Epithelial cell of proximal tubule (primary cell): Measurements from ENCODE around the gene ANKRD11. TPM values are rescaled to one million over a fixed set of nuclear protein-coding genes. Genes with fewer than 3 reads are reported as not detected.

Source experiments
- DNase-seq: peaks from one replicate; pipeline ENCODE4 v3.0.0-alpha.2; 2011; ENCODE audit warnings: low read depth
- H3K4me3 ChIP-seq: 2 replicates; pipeline ENCODE4 v1.5.1; 2011; ENCODE audit warnings: low read depth, mild to moderate bottlenecking, low read length
- CTCF ChIP-seq: conservative IDR thresholded peaks from 2 replicates; pipeline ENCODE4 v1.5.1; 2012; ENCODE audit warnings: low read depth, mild to moderate bottlenecking, low read length
- total RNA-seq: library from RNA; depleted of rRNA; stranded (reverse); fragments of >200 nt; gene quantifications from 2 replicates; pipeline ENCODE4 v1.2.3, GENCODE V29; 2015

The ANKRD11 gene
- total RNA-seq, 1 donor from 2014 or later, result 44.3 TPM

GRCh38 chr16:89280546-89281188 is 209.7 kb downstream of the ANKRD11 start:
- no peak for DNase-seq
- no peak overlapping the region for H3K4me3 ChIP-seq
- TF ChIP-seq CTCF, result no peak

- no peak for TF ChIP-seq CTCF
- no peak for DNase-seq
- no peak overlapping the region for H3K4me3 ChIP-seq
Observed at GRCh38 chr16:89279666-89280481, 210.5 kb downstream of the ANKRD11 start.

- no peak overlapping the region for H3K4me3 ChIP-seq
- TF ChIP-seq CTCF, result no peak
- DNase-seq, result no peak
Observed at GRCh38 chr16:89278441-89279240, 211.7 kb downstream of the ANKRD11 start.

- no peak overlapping the region for H3K4me3 ChIP-seq
- no peak for DNase-seq
- TF ChIP-seq CTCF, result no peak
Observed at GRCh38 chr16:89277641-89278341, 212.6 kb downstream of the ANKRD11 start.

GRCh38 chr16:89277049-89277448 is 213.3 kb downstream of the ANKRD11 start:
- DNase-seq, result no peak
- no peak for TF ChIP-seq CTCF
- H3K4me3 ChIP-seq, result no peak overlapping the region

- no peak for TF ChIP-seq CTCF
- no peak for DNase-seq
- no peak overlapping the region for H3K4me3 ChIP-seq
Observed at GRCh38 chr16:89275837-89276720, 214.3 kb downstream of the ANKRD11 start.
